CD4-positive, alpha-beta T cell treated with Interleukin-1 beta for 1 hour (primary cell): Measurements from ENCODE around the gene EDEM1.
A peak's percentile ranks its signal among the peaks of the same experiment; 100 is the strongest.
"Not testable (repeated sequence)": the region's sequence is repeated elsewhere in the genome, so short reads cannot be mapped to it uniquely, and the experiment has no call there.

Experiments
- DNase-seq, 2 donors: peaks; one replicate each; pipeline ENCODE4 v3.0.0-alpha.2; 2020 to 2022

Gene EDEM1

GRCh38 chr3:5187156-5187919, at the start of gene EDEM1:
TSS of gene EDEM1 (plus strand) at chr3:5187707. CDS start at chr3:5187806, 99 bp downstream.
- peak; percentile 97 for DNase-seq

- no peak for DNase-seq
These were observed 49.1 kb upstream of the EDEM1 start for GRCh38 chr3:5138214-5138981.

GRCh38 chr3:5140230-5140621, 47.3 kb upstream of the EDEM1 start:
- peak in 1 of 2 donors; percentile 29 for DNase-seq

GRCh38 chr3:5140839-5141238, 46.7 kb upstream of the EDEM1 start:
- no peak for DNase-seq

GRCh38 chr3:5141760-5142159, 45.7 kb upstream of the EDEM1 start:
- DNase-seq, result no peak

GRCh38 chr3:5143464-5143863, 44.0 kb upstream of the EDEM1 start:
- DNase-seq, result no peak

GRCh38 chr3:5144316-5144994, 43.1 kb upstream of the EDEM1 start:
- no peak for DNase-seq

GRCh38 chr3:5145120-5145519, 42.4 kb upstream of the EDEM1 start:
- no peak for DNase-seq

- DNase-seq, result not testable (repeated sequence)
These were observed 40.4 kb upstream of the EDEM1 start for GRCh38 chr3:5147152-5147551.

GRCh38 chr3:5149306-5149880, 38.1 kb upstream of the EDEM1 start:
- DNase-seq, result no peak

GRCh38 chr3:5151586-5151985, 35.9 kb upstream of the EDEM1 start:
- DNase-seq, result no peak

- no peak for DNase-seq
These were observed 34.4 kb upstream of the EDEM1 start for GRCh38 chr3:5153074-5153473.

GRCh38 chr3:5155241-5155640, 32.3 kb upstream of the EDEM1 start:
- no peak for DNase-seq

- DNase-seq, result no peak
These were observed 27.2 kb upstream of the EDEM1 start for GRCh38 chr3:5160321-5160720.

GRCh38 chr3:5160940-5161858, 26.3 kb upstream of the EDEM1 start:
- DNase-seq, result no peak

GRCh38 chr3:5162102-5162501, 25.4 kb upstream of the EDEM1 start:
- DNase-seq, result no peak

GRCh38 chr3:5165698-5166097, 21.8 kb upstream of the EDEM1 start:
- DNase-seq, result no peak

GRCh38 chr3:5166846-5167245, 20.7 kb upstream of the EDEM1 start:
- no peak for DNase-seq

- no peak for DNase-seq
These were observed 19.4 kb upstream of the EDEM1 start for GRCh38 chr3:5168110-5168509.

- DNase-seq, result no peak
These were observed 17.7 kb upstream of the EDEM1 start for GRCh38 chr3:5169807-5170206.

GRCh38 chr3:5170975-5171374, 16.5 kb upstream of the EDEM1 start:
- no peak for DNase-seq

- DNase-seq, result no peak
These were observed 15.5 kb upstream of the EDEM1 start for GRCh38 chr3:5172018-5172417.
